Transverse colon (tissue), 4 donors: Measurements from ENCODE around the gene MED17.

ENCODE experiments used
- CTCF ChIP-seq, 5 experiments: fragments of 200-600 bp in 3 of 5; fragments of 450-650 bp in 2 of 5; sonication (generic) in 3 of 5; IDR thresholded peaks; 1 replicate in 2 of 5; 2 replicates in 3 of 5; pipeline ENCODE4 v1.5.1; 2016 to 2017; ENCODE audit warnings: antibody characterized with exemption in 5 of 5, inconsistent platforms in 3 of 5, mild to moderate bottlenecking in 2 of 5, moderate library complexity in 1 of 5
- EP300 ChIP-seq: sonication (generic); formaldehyde crosslinking; IDR thresholded peaks from one replicate; pipeline ENCODE4 v1.6.1; 2017; ENCODE audit warnings: antibody characterized with exemption, low read depth
- POLR2A ChIP-seq: fragments of 450-650 bp; IDR thresholded peaks from one replicate; pipeline ENCODE4 v1.6.1; 2016; ENCODE audit warnings: antibody characterized with exemption, mild to moderate bottlenecking, moderate library complexity
- POLR2AphosphoS5 ChIP-seq, 3 donors: sonication (generic); formaldehyde crosslinking; IDR thresholded peaks; one replicate each; pipeline ENCODE4 v1.6.1; 2016; ENCODE audit warnings: antibody characterized with exemption in 3 of 3

- TF ChIP-seq CTCF (IDR thresholded peaks at IDR 0.05) = no peak
- no peak for TF ChIP-seq POLR2A
- TF ChIP-seq EP300 = no peak
- TF ChIP-seq POLR2AphosphoS5 (IDR thresholded peaks at IDR 0.05) = no peak
These were observed 17.6 kb upstream of the MED17 start for GRCh38 chr11:93766504-93766903.
